Transverse colon (tissue), 4 donors: ENCODE data around the gene MRPS10. TPM values are rescaled to one million over a fixed set of nuclear protein-coding genes. Genes with fewer than 3 reads are reported as not detected.
"Not testable (repeated sequence)": the region's sequence is repeated elsewhere in the genome, so short reads cannot be mapped to it uniquely, and the experiment has no call there.

Experiments used
- DNase-seq: peaks from one replicate; pipeline ENCODE4 v3.0.0-alpha.2; 2019
- H3K27ac ChIP-seq, 4 donors: fragments of 200-600 bp; sonication (generic); 2 replicates each; pipeline ENCODE4 v1.5.1; 2016 to 2018; ENCODE audit warnings: inconsistent platforms in 4 of 4
- H3K27me3 ChIP-seq: fragments of 200-600 bp; sonication (generic); 2 replicates; pipeline ENCODE4 v1.5.1; 2017; ENCODE audit warnings: inconsistent platforms
- H3K36me3 ChIP-seq, 4 donors: fragments of 200-600 bp; sonication (generic); 2 replicates each; pipeline ENCODE4 v1.5.1; 2017 to 2019; ENCODE audit warnings: inconsistent platforms in 4 of 4
- H3K4me1 ChIP-seq, 4 donors: fragments of 200-600 bp; sonication (generic); 2 replicates each; pipeline ENCODE4 v1.5.1; 2017 to 2020; ENCODE audit warnings: inconsistent platforms in 4 of 4
- H3K4me3 ChIP-seq, 4 donors: fragments of 200-600 bp; sonication (generic); 1 replicate in 1 of 4; 2 replicates in 3 of 4; pipeline versions ENCODE4 v1.5.1 to v1.6.1; 2017 to 2019; ENCODE audit warnings: inconsistent platforms in 4 of 4
- H3K9me3 ChIP-seq, 2 donors: fragments of 200-600 bp; sonication (generic); 2 replicates each; pipeline ENCODE4 v1.5.1; 2017 to 2019; ENCODE audit warnings: inconsistent platforms in 2 of 2
- CTCF ChIP-seq, 5 experiments: fragments of 200-600 bp in 3 of 5; fragments of 450-650 bp in 2 of 5; sonication (generic) in 3 of 5; IDR thresholded peaks; 1 replicate in 2 of 5; 2 replicates in 3 of 5; pipeline ENCODE4 v1.5.1; 2016 to 2017; ENCODE audit warnings: antibody characterized with exemption in 5 of 5, inconsistent platforms in 3 of 5, mild to moderate bottlenecking in 2 of 5, moderate library complexity in 1 of 5
- EP300 ChIP-seq: sonication (generic); formaldehyde crosslinking; IDR thresholded peaks from one replicate; pipeline ENCODE4 v1.6.1; 2017; ENCODE audit warnings: antibody characterized with exemption, low read depth
- POLR2A ChIP-seq: fragments of 450-650 bp; IDR thresholded peaks from one replicate; pipeline ENCODE4 v1.6.1; 2016; ENCODE audit warnings: antibody characterized with exemption, mild to moderate bottlenecking, moderate library complexity
- POLR2AphosphoS5 ChIP-seq, 3 donors: sonication (generic); formaldehyde crosslinking; IDR thresholded peaks; one replicate each; pipeline ENCODE4 v1.6.1; 2016; ENCODE audit warnings: antibody characterized with exemption in 3 of 3
- WGBS, 2 donors: methylation state at CpG; one replicate each; pipeline ENCODE4 v1.1.5; 2018; ENCODE audit warnings: low coverage in 1 of 2; 5-methylcytosine and 5-hydroxymethylcytosine counted together
- in situ Hi-C, 4 donors: fragments of 200-750 bp; cut with MboI; loops; one replicate each; pipeline versions ENCODE4 v1.15.0 to v1.15.1; 2017; ENCODE audit warnings: low sequenced_read_pairs in 3 of 4, low pct_ligation_motif_present in 1 of 4, low pct_unique_long_range_greater_than_20kb in 1 of 4
- intact Hi-C: fragments of 100-400 bp; cut with DNase I; formaldehyde crosslinking; loops from one replicate; pipeline ENCODE4 v1.15.1; 2023; ENCODE audit warnings: low total_unique reads
- total RNA-seq, 4 donors: library from RNA; depleted of rRNA; stranded (reverse); fragments of >200 nt; gene quantifications; one replicate each; pipeline ENCODE4 v1.1.0, GENCODE V29; 2016

MRPS10 gene
- total RNA-seq, 4 donors from 2014 or later: 23.6 to 75.4 (median 24.6) TPM

GRCh38 chr6:42222448-42222847, 4.8 kb upstream of the MRPS10 start:
- in situ Hi-C loops: loop anchor here in 2 of 4 donors (25.0 kb wide), 2 partner anchors 285 to 310 kb away; partner anchors contain the start of genes BYSL (in 1 of the 2), CCND3 (in 1 of the 2) and MED20 (in 1 of the 2)
- DNase-seq: no peak
- 83 to 90% methylated on average over 4 to 7 of the region's 7 CpGs for WGBS, 2 donors

GRCh38 chr6:42221546-42221945, 3.9 kb upstream of the MRPS10 start:
- Histone ChIP-seq H3K4me1 (peaks cover 5 to 36% (median 20%) of the 10 kb centered on the region in 4 donors), H3K4me3 (no peak overlapping the region), H3K27me3 (no peaks in the 10 kb centered on the region), H3K36me3 (no peaks in the 10 kb centered on the region), H3K9me3 (no peaks in the 10 kb centered on the region), H3K27ac (no peak overlapping the region)
- in situ Hi-C loops (loop anchor here in 2 of 4 donors (25.0 kb wide), 2 partner anchors 284 to 309 kb away; partner anchors contain the start of genes BYSL (in 1 of the 2), CCND3 (in 1 of the 2) and MED20 (in 1 of the 2)), intact Hi-C loops (no loop called here)
- no peak for TF ChIP-seq EP300
- no peak for TF ChIP-seq POLR2A
- TF ChIP-seq CTCF (IDR thresholded peaks at IDR 0.05): no peak
- no peak for TF ChIP-seq POLR2AphosphoS5 (IDR thresholded peaks at IDR 0.05)
- DNase-seq: no peak
- WGBS, 2 donors: 90 to 94% methylated on average over 2 to 4 of the region's 4 CpGs

More at GRCh38 chr6:42222448-42222847, 4.8 kb upstream of the MRPS10 start:
- intact Hi-C loops: no loop called here
- TF ChIP-seq CTCF (IDR thresholded peaks at IDR 0.05) (no peak), EP300 (no peak), POLR2AphosphoS5 (IDR thresholded peaks at IDR 0.05) (no peak), POLR2A (no peak)
- Histone ChIP-seq H3K27ac (no peak overlapping the region), H3K36me3 (no peaks in the 10 kb centered on the region), H3K4me3 (no peak overlapping the region), H3K9me3 (no peaks in the 10 kb centered on the region), H3K4me1 (peaks cover 0 to 38% (median 17%) of the 10 kb centered on the region in 4 donors), H3K27me3 (no peaks in the 10 kb centered on the region)

- in situ Hi-C loops (loop anchor here in 2 of 4 donors (25.0 kb wide), 2 partner anchors 284 to 309 kb away; partner anchors contain the start of genes BYSL (in 1 of the 2), CCND3 (in 1 of the 2) and MED20 (in 1 of the 2)), intact Hi-C loops (no loop called here)
- Histone ChIP-seq H3K4me1 (peaks cover 5 to 35% (median 14%) of the 10 kb centered on the region in 4 donors), H3K27ac (no peak overlapping the region), H3K27me3 (no peaks in the 10 kb centered on the region), H3K4me3 (no peak overlapping the region), H3K36me3 (no peaks in the 10 kb centered on the region), H3K9me3 (no peaks in the 10 kb centered on the region)
- WGBS, 2 donors: 43 to 67% methylated on average over 1 to 6 of the region's 6 CpGs
- TF ChIP-seq EP300 (no peak), CTCF (IDR thresholded peaks at IDR 0.05) (no peak), POLR2A (no peak), POLR2AphosphoS5 (IDR thresholded peaks at IDR 0.05) (no peak)
- no peak for DNase-seq
Observed at GRCh38 chr6:42220807-42221206, 3.1 kb upstream of the MRPS10 start.

GRCh38 chr6:42217157-42217518, 523 bp downstream of the MRPS10 start:
- intact Hi-C loops: no loop called here
- in situ Hi-C loops: loop anchor here in 2 of 4 donors (25.0 kb wide), 2 partner anchors 280 to 305 kb away; partner anchors contain the start of genes BYSL (in 1 of the 2), CCND3 (in 1 of the 2) and MED20 (in 1 of the 2)
- peaks cover 5 to 26% (median 9%) of the 10 kb centered on the region in 4 donors for H3K4me1 ChIP-seq

GRCh38 chr6:42216495-42216894, 1.2 kb downstream of the MRPS10 start:
- intact Hi-C loops, H3K27me3 ChIP-seq, H3K9me3 ChIP-seq, DNase-seq: not testable (repeated sequence)
- Histone ChIP-seq H3K27ac (peak overlapping the region in 1 of 4 donors; percentile 91), H3K4me3 (peak overlapping the region in 2 of 4 donors; percentile 55 to 93), H3K4me1 (peaks cover 5 to 26% (median 9%) of the 10 kb centered on the region in 4 donors), H3K36me3 (peaks cover 0 to 25% (median 13%) of the 10 kb centered on the region in 4 donors)
- 86 to 88% methylated on average over 7 to 18 of the region's 18 CpGs for WGBS, 2 donors
- in situ Hi-C loops: loop anchor here in 2 of 4 donors (25.0 kb wide), 2 partner anchors 279 to 304 kb away; partner anchors contain the start of genes BYSL (in 1 of the 2), CCND3 (in 1 of the 2) and MED20 (in 1 of the 2)

More at GRCh38 chr6:42217157-42217518, 523 bp downstream of the MRPS10 start:
- peak overlapping the region; percentile 32 to 93 (median 66) for H3K4me3 ChIP-seq
- H3K9me3 ChIP-seq: no peaks in the 10 kb centered on the region
- WGBS, 2 donors: 0 to 2% methylated on average over 2 to 5 of the region's 5 CpGs
- H3K36me3 ChIP-seq: peaks cover 0 to 19% (median 9%) of the 10 kb centered on the region in 4 donors
- TF ChIP-seq POLR2AphosphoS5 (IDR thresholded peaks at IDR 0.05) (no peak), CTCF (IDR thresholded peaks at IDR 0.05) (no peak), EP300 (no peak), POLR2A (no peak)
- H3K27me3 ChIP-seq: no peaks in the 10 kb centered on the region
- peak overlapping the region; percentile 78 to 91 (median 85) for H3K27ac ChIP-seq
- no peak for DNase-seq
